ENCODE measurements around the gene POU6F2.

The POU6F2 gene

GRCh38 chr7:39375047-39375873 is 397.6 kb downstream of the POU6F2 start:
- TF ChIP-seq TCF12 (IDR thresholded peaks at IDR 0.05; ENCODE audit: low read depth) (no peak), REST (IDR thresholded peaks at IDR 0.05; ENCODE audit: low read depth) (no peak)

- TF ChIP-seq ZBTB7A (IDR thresholded peaks at IDR 0.05; ENCODE audit: low read depth) (no peak), CEBPB (IDR thresholded peaks at IDR 0.05) (no peak), EP300 (IDR thresholded peaks at IDR 0.05; ENCODE audit: borderline replicate concordance) (no peak), MAX (IDR thresholded peaks at IDR 0.05) (no peak), FOXM1 (IDR thresholded peaks at IDR 0.05; ENCODE audit: borderline replicate concordance, low read depth) (no peak), REST (IDR thresholded peaks at IDR 0.05; ENCODE audit: low read depth) (no peak), YY1 (IDR thresholded peaks at IDR 0.05; ENCODE audit: low read depth) (no peak), USF1 (IDR thresholded peaks at IDR 0.05) (no peak), CREB1 (IDR thresholded peaks at IDR 0.05; ENCODE audit: low read depth) (no peak), NFIC (IDR thresholded peaks at IDR 0.05) (no peak), TAF1 (IDR thresholded peaks at IDR 0.05; ENCODE audit: low read depth) (no peak), RAD21 (IDR thresholded peaks at IDR 0.05; ENCODE audit: low read depth) (no peak), TCF12 (IDR thresholded peaks at IDR 0.05; ENCODE audit: low read depth) (no peak), EGR1 (IDR thresholded peaks at IDR 0.05) (no peak), TEAD4 (IDR thresholded peaks at IDR 0.05) (no peak)
Observed at GRCh38 chr7:39375874-39376190, 398.1 kb downstream of the POU6F2 start.

GRCh38 chr7:39379416-39379815 is 401.7 kb downstream of the POU6F2 start:
- no peak for TF ChIP-seq CEBPB (IDR thresholded peaks at IDR 0.05)
- TF ChIP-seq ZBTB7A (IDR thresholded peaks at IDR 0.05; ENCODE audit: low read depth): no peak
- no peak for TF ChIP-seq TEAD4 (IDR thresholded peaks at IDR 0.05)
- TF ChIP-seq NFIC (IDR thresholded peaks at IDR 0.05): no peak
- no peak for TF ChIP-seq EP300 (IDR thresholded peaks at IDR 0.05; ENCODE audit: borderline replicate concordance)
- TF ChIP-seq EGR1 (IDR thresholded peaks at IDR 0.05): no peak
- no peak for TF ChIP-seq FOXM1 (IDR thresholded peaks at IDR 0.05; ENCODE audit: borderline replicate concordance, low read depth)
- no peak for TF ChIP-seq YY1 (IDR thresholded peaks at IDR 0.05; ENCODE audit: low read depth)
- TF ChIP-seq REST (IDR thresholded peaks at IDR 0.05; ENCODE audit: low read depth): no peak
- no peak for TF ChIP-seq USF1 (IDR thresholded peaks at IDR 0.05)
- no peak for TF ChIP-seq CREB1 (IDR thresholded peaks at IDR 0.05; ENCODE audit: low read depth)
- no peak for TF ChIP-seq RAD21 (IDR thresholded peaks at IDR 0.05; ENCODE audit: low read depth)
- TF ChIP-seq MAX (IDR thresholded peaks at IDR 0.05): no peak
- TF ChIP-seq TCF12 (IDR thresholded peaks at IDR 0.05; ENCODE audit: low read depth): no peak
- no peak for TF ChIP-seq TAF1 (IDR thresholded peaks at IDR 0.05; ENCODE audit: low read depth)

- no peak for TF ChIP-seq REST (IDR thresholded peaks at IDR 0.05; ENCODE audit: low read depth)
- no peak for TF ChIP-seq ZBTB7A (IDR thresholded peaks at IDR 0.05; ENCODE audit: low read depth)
- TF ChIP-seq TEAD4 (IDR thresholded peaks at IDR 0.05): no peak
- TF ChIP-seq EGR1 (IDR thresholded peaks at IDR 0.05): no peak
- no peak for TF ChIP-seq FOXM1 (IDR thresholded peaks at IDR 0.05; ENCODE audit: borderline replicate concordance, low read depth)
- TF ChIP-seq NFIC (IDR thresholded peaks at IDR 0.05): no peak
- no peak for TF ChIP-seq EP300 (IDR thresholded peaks at IDR 0.05; ENCODE audit: borderline replicate concordance)
- TF ChIP-seq RAD21 (IDR thresholded peaks at IDR 0.05; ENCODE audit: low read depth): no peak
- no peak for TF ChIP-seq TAF1 (IDR thresholded peaks at IDR 0.05; ENCODE audit: low read depth)
- TF ChIP-seq TCF12 (IDR thresholded peaks at IDR 0.05; ENCODE audit: low read depth): no peak
- no peak for TF ChIP-seq MAX (IDR thresholded peaks at IDR 0.05)
- TF ChIP-seq CREB1 (IDR thresholded peaks at IDR 0.05; ENCODE audit: low read depth): no peak
- no peak for TF ChIP-seq YY1 (IDR thresholded peaks at IDR 0.05; ENCODE audit: low read depth)
- TF ChIP-seq CEBPB (IDR thresholded peaks at IDR 0.05): no peak
- no peak for TF ChIP-seq USF1 (IDR thresholded peaks at IDR 0.05)
Observed at GRCh38 chr7:39383136-39383535, 405.4 kb downstream of the POU6F2 start.
